Stimulated activated CD4-positive, alpha-beta T cell treated with anti-CD3 and anti-CD28 coated beads, Interleukin-1b, Interleukin-23, amount 100 ng/mL, for 4 hours (primary cell): Measurements from ENCODE around the gene IFNAR2.

Source experiments
- DNase-seq, 2 donors: peaks; one replicate each; pipeline ENCODE4 v3.0.0-alpha.2; 2020; ENCODE audit warnings: low read depth in 2 of 2

Gene IFNAR2

GRCh38 chr21:33229784-33230544 lies at the start of gene IFNAR2:
TSS of gene IFNAR2 (plus strand) at chr21:33229938. CDS start at chr21:33241923, 11,985 bp downstream.
- peak; percentile 67 to 76 for DNase-seq

- no peak for DNase-seq
Observed at GRCh38 chr21:33185852-33186251, 43.9 kb upstream of the IFNAR2 start.

DNA sequence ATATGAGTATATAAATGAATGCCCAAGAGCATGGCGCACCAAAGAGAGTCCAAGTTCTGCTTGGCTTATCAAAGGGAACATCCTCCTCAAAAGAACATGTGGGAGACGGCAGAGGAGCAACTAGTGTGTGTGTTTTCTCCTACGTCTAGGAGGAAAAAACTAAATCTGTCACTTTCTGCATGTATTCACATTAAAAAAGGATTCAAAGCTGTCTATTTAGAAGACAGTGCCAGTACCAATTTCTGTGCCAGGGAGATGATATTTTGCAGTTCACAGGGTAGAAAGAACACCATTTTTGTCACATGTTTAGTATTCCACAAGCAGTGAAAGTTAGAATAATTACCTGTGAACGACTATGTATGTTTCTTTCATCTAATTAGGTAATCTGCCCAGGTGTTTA lies 42.5 kb upstream of the IFNAR2 start:
- no peak for DNase-seq

- no peak for DNase-seq
Observed at GRCh38 chr21:33189237-33189636, 40.5 kb upstream of the IFNAR2 start.

GRCh38 chr21:33189824-33190223 lies 39.9 kb upstream of the IFNAR2 start:
- no peak for DNase-seq

- peak; percentile 24 to 62 for DNase-seq
Observed at GRCh38 chr21:33196941-33197374, 32.8 kb upstream of the IFNAR2 start.

DNA sequence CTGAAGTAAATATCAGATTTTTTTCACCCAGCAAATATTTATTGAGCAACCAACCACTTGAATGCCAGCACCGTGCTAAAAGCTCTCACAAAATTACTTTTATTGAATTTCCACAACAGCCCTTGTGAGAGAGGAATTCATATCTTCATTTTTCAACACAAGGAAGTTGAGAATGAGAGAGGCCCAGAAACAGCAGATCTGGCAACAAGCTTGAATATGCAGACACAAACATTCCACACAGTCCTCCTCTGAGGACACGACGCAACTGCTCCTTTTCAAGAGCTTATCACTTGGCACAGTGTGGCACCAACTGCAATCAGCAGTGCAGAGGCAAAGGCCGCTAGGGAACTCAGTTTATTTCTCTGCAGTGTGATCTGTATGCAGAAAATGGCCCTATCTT lies 32.2 kb upstream of the IFNAR2 start:
- no peak for DNase-seq

GRCh38 chr21:33198346-33199099 lies 31.2 kb upstream of the IFNAR2 start:
- no peak for DNase-seq

GRCh38 chr21:33199100-33199464 lies 30.7 kb upstream of the IFNAR2 start:
- DNase-seq: no peak

DNA sequence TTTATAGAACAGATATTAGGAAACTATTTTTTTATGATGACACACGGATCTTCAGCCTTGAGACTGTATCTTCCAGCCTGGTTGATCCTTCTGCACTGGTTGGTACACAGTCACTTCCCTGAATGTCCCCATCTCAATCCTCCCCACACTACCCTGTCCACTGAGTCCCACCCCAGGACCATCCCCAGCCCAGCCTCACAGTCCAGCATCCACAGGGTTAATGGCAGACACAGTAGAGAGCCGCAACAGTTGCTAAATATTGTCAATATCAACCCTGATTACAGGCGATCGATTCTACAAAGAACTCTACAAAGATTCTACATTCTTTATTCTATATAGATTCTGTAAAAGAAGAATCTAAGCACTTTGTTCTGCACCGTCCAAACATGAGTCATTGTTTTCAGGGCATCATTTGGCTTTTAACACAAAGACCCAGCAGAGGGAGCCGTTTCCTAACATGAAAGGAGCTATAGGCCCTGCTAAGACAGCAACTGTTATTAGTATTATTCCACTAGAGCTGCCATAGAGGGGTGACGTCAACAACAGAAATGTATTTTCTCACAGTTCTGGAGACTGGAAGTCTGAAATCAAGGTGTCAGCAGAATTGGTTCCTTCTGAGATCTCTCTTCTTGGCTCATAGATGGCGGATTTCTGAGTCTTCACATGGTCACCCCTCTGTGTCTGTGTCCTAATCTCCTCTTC lies 30.1 kb upstream of the IFNAR2 start:
- DNase-seq: peak; percentile 41 to 77

DNA sequence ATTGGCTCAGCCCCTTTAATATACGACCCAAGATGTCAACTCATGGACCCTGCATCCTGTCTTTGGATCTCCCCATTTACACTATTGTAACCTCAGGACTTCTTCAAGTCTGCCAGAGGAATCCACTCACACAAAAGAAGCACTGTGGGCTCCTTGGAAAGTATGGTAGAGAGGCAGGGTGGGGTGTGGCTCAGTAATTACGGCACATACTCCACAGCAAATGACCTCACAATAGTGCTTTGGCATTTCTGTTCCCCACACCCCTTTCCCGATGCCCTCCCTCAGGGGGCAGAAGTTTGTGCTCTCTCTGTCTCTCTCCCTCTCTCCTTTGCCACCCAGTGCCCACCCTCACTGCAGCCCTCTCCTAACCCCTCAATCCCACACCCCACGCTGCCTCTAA lies 27.8 kb upstream of the IFNAR2 start:
- no peak for DNase-seq

DNA sequence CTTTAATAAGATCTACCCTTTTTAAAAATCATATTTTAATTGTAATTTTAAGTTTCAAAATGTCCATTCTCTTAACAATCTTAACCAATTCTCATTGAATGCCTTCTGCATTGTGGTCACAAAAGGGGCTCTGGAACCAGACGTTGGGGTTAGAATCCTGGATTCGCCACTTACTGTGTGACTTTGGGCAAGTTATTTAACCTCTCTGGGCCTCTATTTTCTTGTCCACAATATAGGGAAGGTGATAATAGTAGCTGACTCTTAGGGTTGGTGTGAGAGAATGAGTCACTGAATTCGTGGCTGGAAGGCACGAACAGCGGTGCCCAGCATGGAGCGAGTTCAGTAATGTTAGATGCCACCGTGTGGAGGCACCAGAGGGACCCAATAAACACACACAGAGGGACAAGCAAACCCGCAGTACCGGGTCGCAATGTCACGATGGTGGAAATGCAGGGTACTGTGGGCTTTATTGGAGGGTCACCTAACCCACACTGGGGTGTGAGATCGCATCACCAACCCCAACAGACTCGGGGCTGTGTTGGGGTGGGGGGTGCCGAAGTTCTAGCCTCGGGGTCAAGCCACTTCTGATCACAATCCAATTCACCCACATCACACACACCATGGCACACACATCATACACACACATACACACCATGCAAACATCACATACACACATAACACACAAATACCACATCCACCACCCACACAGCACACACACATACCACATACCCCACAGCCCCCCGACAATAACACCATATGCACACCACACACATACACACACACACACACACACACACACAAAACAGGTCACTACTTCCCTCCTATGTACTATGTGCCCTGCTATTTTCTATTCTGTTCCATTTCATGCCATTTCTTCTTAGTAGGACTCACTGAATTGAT lies 27.0 kb upstream of the IFNAR2 start:
- no peak for DNase-seq

GRCh38 chr21:33203371-33203724 lies 26.4 kb upstream of the IFNAR2 start:
- no peak for DNase-seq

DNA sequence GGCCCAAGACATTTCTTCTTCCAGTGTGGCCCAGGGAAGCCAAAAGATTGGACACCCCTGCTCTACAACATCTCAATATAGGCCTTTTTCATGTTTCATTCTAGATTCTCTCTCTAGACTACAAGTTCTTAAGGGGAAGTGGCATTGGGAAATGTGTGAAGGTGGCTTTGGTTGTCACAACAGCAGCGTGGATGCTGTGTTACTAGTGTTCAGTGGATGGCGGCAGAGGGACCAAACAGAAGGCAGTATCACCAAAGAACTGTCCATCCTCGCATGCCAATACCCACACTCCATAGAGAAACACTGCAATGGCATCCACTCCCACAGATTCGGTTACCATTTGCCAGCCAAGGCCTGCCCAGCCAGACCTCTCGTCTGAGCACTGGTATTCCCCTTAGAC lies 24.3 kb upstream of the IFNAR2 start:
- DNase-seq: no peak

DNA sequence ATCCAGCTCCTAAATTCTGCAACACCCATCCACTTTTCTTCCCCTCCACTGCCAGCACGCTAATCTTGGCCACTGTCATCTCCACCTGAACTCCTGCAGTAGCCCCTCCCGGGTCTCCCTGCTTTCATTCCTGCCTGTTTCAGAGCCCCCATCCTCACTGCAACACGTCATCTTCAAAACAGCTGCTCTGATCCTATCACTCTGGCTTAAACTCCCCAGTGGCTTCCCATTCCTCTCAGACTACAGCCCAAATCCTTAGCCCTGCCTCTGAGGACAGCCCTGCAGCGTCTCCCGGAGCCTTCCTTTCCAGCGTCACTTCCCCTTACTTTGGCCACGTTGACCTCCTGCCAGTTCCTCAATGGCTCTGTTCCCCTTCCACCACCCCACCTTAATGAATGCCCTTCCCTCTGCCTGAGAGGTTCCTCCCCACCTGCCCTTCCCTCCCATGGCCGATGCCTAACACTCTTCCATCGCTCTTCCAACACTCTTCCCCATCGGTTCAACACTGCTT lies 22.9 kb upstream of the IFNAR2 start:
- no peak for DNase-seq

DNA sequence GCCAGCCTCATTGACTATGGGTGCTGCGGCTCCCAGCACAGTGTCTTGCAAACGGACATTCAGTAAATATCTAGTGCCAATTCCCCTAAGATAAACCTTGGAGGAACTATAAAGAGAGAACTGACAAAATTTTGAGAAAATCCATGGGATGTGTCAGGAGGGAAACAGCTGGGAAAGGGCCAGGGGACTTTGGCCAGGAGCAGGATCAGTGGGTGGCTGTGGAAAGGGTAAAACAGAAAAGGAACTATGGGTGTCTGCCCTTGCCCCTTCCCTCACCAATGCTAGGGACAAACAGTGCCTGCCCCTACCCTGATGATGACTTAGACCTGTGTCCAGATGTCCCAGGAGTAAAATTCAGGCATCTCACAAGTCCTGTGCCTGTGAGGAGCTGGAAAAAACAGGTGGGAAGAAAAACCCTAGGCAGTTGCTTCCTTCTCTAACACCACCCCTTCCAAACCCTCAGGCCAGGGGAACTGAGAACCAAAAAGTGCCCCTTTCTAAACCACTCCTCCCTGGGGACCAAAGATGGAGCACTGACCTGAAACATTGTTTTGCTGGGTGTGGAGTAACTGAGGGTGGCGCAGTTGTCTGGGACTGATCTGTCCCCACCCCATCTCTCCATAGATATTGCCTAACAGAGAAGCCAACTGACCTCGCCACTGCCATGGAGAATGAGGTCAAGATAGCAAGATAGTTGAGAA lies 22.1 kb upstream of the IFNAR2 start:
- DNase-seq: no peak

DNA sequence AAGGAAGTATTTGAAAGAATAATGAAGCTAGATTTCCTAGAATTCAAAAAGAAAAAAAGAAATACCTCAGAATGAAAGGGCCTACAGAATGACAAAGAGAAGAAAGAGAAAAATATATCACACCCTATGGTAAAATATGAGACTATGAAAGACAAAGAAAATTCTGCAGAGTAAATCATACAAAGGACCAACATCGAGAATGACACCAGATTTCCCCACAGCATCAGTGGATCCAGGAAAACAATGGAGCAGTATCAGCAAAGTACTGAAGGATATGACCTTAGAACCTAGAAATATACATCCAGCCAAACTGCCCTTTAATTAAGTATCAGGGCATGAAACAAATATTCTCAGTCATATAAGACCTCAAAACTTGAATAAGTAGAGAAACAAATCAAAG lies 21.2 kb upstream of the IFNAR2 start:
- no peak for DNase-seq

- DNase-seq: no peak
Observed at GRCh38 chr21:33211305-33211704, 18.4 kb upstream of the IFNAR2 start.

- DNase-seq: peak in 1 of 2 donors; percentile 14
Observed at GRCh38 chr21:33211732-33212131, 18.0 kb upstream of the IFNAR2 start.

- DNase-seq: no peak
Observed at GRCh38 chr21:33212159-33212851, 17.4 kb upstream of the IFNAR2 start.
